Osteocyte (in vitro differentiated cells): ENCODE data around the gene PDPK1. TPM values are rescaled to one million over a fixed set of nuclear protein-coding genes. Genes with fewer than 3 reads are reported as not detected.

ENCODE experiments used
- DNase-seq: peaks from one replicate; pipeline ENCODE4 v3.0.0; 2021; ENCODE audit warnings: mixed read lengths; ENCODE audit not compliant: unreplicated experiment; ENCODE audit errors: extremely low spot score
- H3K27ac Mint-ChIP-seq: one replicate; pipeline ENCODE4 v1.8.0; 2021; ENCODE audit warnings: mild to moderate bottlenecking, mixed read lengths; ENCODE audit not compliant: unreplicated experiment
- H3K27me3 Mint-ChIP-seq: one replicate; pipeline ENCODE4 v1.8.0; 2021; ENCODE audit warnings: mixed read lengths; ENCODE audit not compliant: unreplicated experiment
- H3K36me3 Mint-ChIP-seq: one replicate; pipeline ENCODE4 v1.8.0; 2021; ENCODE audit warnings: mixed read lengths; ENCODE audit not compliant: unreplicated experiment
- H3K4me1 Mint-ChIP-seq: one replicate; pipeline ENCODE4 v1.8.0; 2021; ENCODE audit warnings: mixed read lengths; ENCODE audit not compliant: unreplicated experiment
- H3K4me3 Mint-ChIP-seq: one replicate; pipeline ENCODE4 v1.8.0; 2021; ENCODE audit warnings: mild to moderate bottlenecking, moderate library complexity, mixed read lengths; ENCODE audit not compliant: unreplicated experiment
- H3K9me3 Mint-ChIP-seq: one replicate; pipeline ENCODE4 v1.8.0; 2021; ENCODE audit warnings: mixed read lengths; ENCODE audit not compliant: unreplicated experiment
- CTCF ChIP-seq: fragments of 200-600 bp; sonication (generic); IDR thresholded peaks from 2 replicates; pipeline ENCODE4 v1.5.0; 2021; ENCODE audit warnings: antibody characterized with exemption, mild to moderate bottlenecking, moderate library complexity
- total RNA-seq: library from RNA; stranded (reverse); gene quantifications from 2 replicates; pipeline ENCODE4 v1.2.1, GENCODE V29; 2021

Gene PDPK1
- total RNA-seq, 1 donor from 2014 or later: 45.8 TPM

DNA sequence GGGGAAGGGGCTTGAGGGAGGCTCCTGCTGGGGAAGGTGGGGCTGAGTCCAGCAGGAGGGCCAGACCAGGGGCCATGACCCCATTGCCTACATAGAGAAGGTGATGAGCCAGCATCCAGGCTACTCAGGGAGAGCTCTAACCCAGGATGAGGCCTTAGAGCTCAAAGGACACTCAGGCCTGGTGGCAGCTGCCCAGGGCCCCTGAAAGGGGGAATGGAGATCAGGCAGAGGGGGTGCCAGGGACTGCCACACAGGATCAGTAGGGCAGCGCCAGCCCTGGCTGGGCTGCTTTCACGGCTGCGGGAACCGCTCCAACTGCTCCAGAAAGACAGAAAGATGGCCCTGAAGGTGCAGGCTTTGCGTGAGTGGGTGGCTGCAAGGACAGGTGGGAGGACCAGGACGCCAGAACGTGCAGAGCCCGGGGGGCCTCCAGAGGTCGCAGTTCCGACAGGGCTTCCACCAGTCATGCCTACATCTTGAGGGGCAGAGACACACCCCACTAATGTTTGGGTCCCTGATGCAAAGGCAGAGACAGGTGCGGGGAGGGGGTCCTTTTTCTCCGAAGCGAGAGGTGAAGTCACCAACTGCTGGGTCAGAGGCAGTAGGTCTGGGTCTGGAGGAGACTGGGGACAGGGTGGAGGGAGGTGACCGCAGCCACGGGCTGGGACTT, 25.0 kb upstream of the PDPK1 start:
- TF ChIP-seq CTCF: no peak
- H3K27ac Mint-ChIP-seq: peak overlapping the region; percentile 78
- H3K4me3 Mint-ChIP-seq: peak overlapping the region; percentile 65
- no peaks in the 10 kb centered on the region for H3K27me3 Mint-ChIP-seq
- H3K36me3 Mint-ChIP-seq: peaks cover 4% of the 10 kb centered on the region
- H3K9me3 Mint-ChIP-seq: no peaks in the 10 kb centered on the region
- H3K4me1 Mint-ChIP-seq: peaks cover 36% of the 10 kb centered on the region
- DNase-seq: no peak

DNA sequence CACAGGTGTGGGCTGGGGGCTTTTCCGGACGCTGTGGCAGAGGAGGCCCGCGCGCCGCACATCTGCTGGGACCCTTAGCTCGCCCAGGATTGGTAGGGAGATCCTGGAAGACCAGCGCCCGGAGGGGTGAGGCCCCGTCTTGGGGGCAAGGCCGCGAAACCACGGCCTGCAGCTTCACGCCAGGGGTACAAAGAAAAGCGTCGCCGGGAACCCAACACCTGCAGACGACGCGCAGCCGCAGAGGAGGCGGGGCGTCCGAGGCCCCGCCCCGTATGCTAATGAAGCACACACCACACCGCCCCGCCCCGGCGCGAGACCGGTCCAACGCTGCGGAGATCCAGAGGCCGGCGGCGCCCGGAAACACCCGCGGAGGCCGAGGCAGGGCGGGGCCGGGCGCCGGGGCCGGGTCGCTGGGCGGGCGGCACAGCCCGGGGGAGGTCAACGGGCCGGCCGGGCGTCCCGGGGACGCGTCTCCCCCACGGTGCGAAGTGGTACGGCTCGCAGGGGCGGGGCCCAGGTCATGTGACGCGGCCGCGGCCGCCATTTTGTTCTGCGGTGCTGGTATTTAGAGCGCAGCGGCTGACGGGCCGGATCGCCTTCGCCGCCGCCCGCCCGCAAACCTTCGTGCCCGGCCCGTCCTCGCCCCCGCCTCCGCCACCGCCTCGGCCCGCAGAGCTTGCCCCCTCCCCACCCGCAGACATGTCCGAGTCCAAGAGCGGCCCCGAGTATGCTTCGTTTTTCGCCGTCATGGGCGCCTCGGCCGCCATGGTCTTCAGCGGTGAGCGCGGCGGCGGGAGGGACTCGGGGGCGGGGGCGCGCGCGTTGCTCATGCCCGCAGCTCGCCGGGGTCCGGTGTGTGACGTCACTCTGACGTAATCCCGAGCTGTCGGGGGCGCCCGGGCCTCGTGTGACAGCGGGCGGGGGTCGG, 24.2 kb upstream of the PDPK1 start, which contains the start of gene ATP6V0C:
ATP6V0C (plus strand) TSS at position 548 of the 928 bp plus-strand sequence; CDS start at position 700, 152 bp downstream.
- peak; percentile 95 for DNase-seq

GRCh38 chr16:2514333-2515179, 23.3 kb upstream of the PDPK1 start:
- H3K27me3 Mint-ChIP-seq: no peaks in the 10 kb centered on the region
- peak overlapping the region; percentile 87 for H3K27ac Mint-ChIP-seq
- H3K4me1 Mint-ChIP-seq: peaks cover 39% of the 10 kb centered on the region
- H3K4me3 Mint-ChIP-seq: peak overlapping the region; percentile 88
- no peaks in the 10 kb centered on the region for H3K9me3 Mint-ChIP-seq
- peaks cover 4% of the 10 kb centered on the region for H3K36me3 Mint-ChIP-seq
- DNase-seq: no peak
- no peak for TF ChIP-seq CTCF

More for the DNA sequence above, 24.2 kb upstream of the PDPK1 start, which contains the start of gene ATP6V0C:
- H3K9me3 Mint-ChIP-seq: no peaks in the 10 kb centered on the region
- H3K27ac Mint-ChIP-seq: peak within 1 kb of the TSS; percentile 87
- peak within 1 kb of the TSS; percentile 88 for H3K4me3 Mint-ChIP-seq
- H3K4me1 Mint-ChIP-seq: peaks cover 36% of the 10 kb centered on the region
- no peaks in the 10 kb centered on the region for H3K27me3 Mint-ChIP-seq
- H3K36me3 Mint-ChIP-seq: peaks cover 4% of the 10 kb centered on the region
- TF ChIP-seq CTCF: no peak

GRCh38 chr16:2515180-2515851, 22.5 kb upstream of the PDPK1 start:
- Mint-ChIP-seq H3K27ac (peak overlapping the region; percentile 87), H3K4me3 (peak overlapping the region; percentile 88), H3K36me3 (peaks cover 4% of the 10 kb centered on the region), H3K4me1 (peaks cover 43% of the 10 kb centered on the region), H3K9me3 (no peaks in the 10 kb centered on the region), H3K27me3 (no peaks in the 10 kb centered on the region)
- DNase-seq: no peak
- no peak for TF ChIP-seq CTCF
